DND-41 (cell line): ENCODE data around the gene ZDHHC11B.
"Not testable (repeated sequence)": the region's sequence is repeated elsewhere in the genome, so short reads cannot be mapped to it uniquely, and the experiment has no call there.

Experiments used
- CTCF ChIP-seq: IDR thresholded peaks from 2 replicates; pipeline ENCODE4 v1.5.1; 2012; ENCODE audit warnings: borderline replicate concordance, low read length, moderate library complexity, mild to moderate bottlenecking; ENCODE audit not compliant: poor library complexity, severe bottlenecking; ENCODE audit errors: extremely low read depth
- EZH2 ChIP-seq: IDR thresholded peaks from 3 replicates; pipeline ENCODE4 v1.6.1; 2012; ENCODE audit warnings: borderline replicate concordance, low read depth, mild to moderate bottlenecking, moderate library complexity, low read length, inconsistent platforms; ENCODE audit not compliant: severe bottlenecking

DNA sequence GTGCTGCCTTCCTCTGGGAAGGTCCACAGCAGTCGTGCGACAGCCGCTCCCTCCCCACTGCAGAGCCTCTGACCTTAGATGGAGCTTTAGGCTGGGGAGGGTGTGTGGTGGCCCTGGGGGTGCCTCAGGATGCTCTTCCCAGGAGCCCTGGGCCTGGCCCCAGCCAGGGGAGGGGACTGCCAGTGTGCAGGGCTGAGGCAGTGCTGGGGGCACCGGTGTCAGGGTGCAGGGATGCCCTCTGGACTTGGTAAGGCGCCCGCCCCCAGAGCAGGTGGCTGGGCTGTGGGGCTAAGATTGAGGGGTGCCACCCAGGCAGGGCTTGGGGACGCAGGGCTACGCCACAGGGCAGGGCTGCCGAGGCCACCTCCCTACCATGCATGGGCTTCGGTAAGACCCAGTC is 13.9 kb downstream of the ZDHHC11B start:
- not testable (repeated sequence) for TF ChIP-seq CTCF, EZH2
